ENCODE measurements around the gene RIC1. TPM values are rescaled to one million over a fixed set of nuclear protein-coding genes. Genes with fewer than 3 reads are reported as not detected.

Gene RIC1
- total RNA-seq, 1 experiment from 2014 or later = 11.4 TPM

- BruUV-seq (replicated peaks) = no TSS peak
- Mint-ChIP-seq H3K27ac (ENCODE audit: unreplicated experiment) (no peak overlapping the region), H3K4me3 (ENCODE audit: low read depth, unreplicated experiment) (no peak overlapping the region), H3K36me3 (ENCODE audit: insufficient read depth, unreplicated experiment) (no peaks in the 10 kb centered on the region), H3K9me3 (ENCODE audit: low read depth, unreplicated experiment) (no peaks in the 10 kb centered on the region), H3K27me3 (ENCODE audit: unreplicated experiment) (no peaks in the 10 kb centered on the region), H3K4me1 (ENCODE audit: low read depth, unreplicated experiment) (no peaks in the 10 kb centered on the region)
- CTCF ChIA-PET = no interaction called here
- DNase-seq = no peak
- intact Hi-C loops (cut with micrococcal nuclease; ENCODE audit: unreplicated experiment) = no loop called here
- TF ChIP-seq, protein P1, sequence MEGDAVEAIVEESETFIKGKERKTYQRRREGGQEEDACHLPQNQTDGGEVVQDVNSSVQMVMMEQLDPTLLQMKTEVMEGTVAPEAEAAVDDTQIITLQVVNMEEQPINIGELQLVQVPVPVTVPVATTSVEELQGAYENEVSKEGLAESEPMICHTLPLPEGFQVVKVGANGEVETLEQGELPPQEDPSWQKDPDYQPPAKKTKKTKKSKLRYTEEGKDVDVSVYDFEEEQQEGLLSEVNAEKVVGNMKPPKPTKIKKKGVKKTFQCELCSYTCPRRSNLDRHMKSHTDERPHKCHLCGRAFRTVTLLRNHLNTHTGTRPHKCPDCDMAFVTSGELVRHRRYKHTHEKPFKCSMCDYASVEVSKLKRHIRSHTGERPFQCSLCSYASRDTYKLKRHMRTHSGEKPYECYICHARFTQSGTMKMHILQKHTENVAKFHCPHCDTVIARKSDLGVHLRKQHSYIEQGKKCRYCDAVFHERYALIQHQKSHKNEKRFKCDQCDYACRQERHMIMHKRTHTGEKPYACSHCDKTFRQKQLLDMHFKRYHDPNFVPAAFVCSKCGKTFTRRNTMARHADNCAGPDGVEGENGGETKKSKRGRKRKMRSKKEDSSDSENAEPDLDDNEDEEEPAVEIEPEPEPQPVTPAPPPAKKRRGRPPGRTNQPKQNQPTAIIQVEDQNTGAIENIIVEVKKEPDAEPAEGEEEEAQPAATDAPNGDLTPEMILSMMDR (IDR thresholded peaks at IDR 0.05; ENCODE audit: unreplicated experiment) = no peak
Observed at GRCh38 chr9:5698004-5698403, 69.1 kb downstream of the RIC1 start.

DNA sequence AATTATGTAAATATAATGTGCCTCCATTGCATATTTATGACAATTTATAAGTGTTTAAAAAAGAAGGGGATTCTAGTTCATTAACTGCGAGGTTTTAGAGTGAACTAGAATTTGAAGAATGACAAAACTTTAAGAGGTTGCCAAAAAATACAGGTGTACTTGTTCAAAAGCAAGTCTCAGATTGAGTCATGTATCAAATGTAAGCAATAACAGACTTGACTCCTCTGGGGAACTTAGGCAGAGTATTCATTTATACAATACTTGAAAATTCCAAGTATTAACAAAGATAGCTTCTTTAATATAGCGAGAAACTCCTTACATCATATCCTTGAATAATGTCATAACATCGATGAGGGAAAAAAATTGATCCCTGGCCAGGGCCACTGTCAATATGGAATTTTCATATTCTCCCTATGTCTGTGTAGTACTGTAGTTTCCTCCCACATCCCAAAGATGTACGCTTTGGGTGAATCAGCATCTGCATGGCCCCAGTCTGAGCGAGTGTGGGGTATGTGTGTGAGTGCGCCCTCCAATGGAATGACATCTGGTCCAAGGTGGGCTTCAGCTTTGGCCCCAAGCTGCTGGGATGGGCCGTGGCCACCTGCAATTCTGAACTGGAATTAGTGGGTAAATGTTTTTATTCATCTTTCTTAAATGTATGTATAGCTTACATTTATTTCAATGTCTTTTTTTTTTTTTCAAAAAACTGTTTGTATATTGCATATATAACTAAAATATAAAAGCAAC lies 70.1 kb downstream of the RIC1 start:
- CTCF ChIA-PET = no interaction called here
- no peaks in the 10 kb centered on the region for H3K36me3 Mint-ChIP-seq (ENCODE audit: insufficient read depth, unreplicated experiment)
- no peaks in the 10 kb centered on the region for H3K4me1 Mint-ChIP-seq (ENCODE audit: low read depth, unreplicated experiment)
- no peaks in the 10 kb centered on the region for H3K27me3 Mint-ChIP-seq (ENCODE audit: unreplicated experiment)
- H3K27ac Mint-ChIP-seq (ENCODE audit: unreplicated experiment) = no peak overlapping the region
- TF ChIP-seq, protein P1 (IDR thresholded peaks at IDR 0.05; ENCODE audit: unreplicated experiment) = no peak
- no peaks in the 10 kb centered on the region for H3K9me3 Mint-ChIP-seq (ENCODE audit: low read depth, unreplicated experiment)
- no peak overlapping the region for H3K4me3 Mint-ChIP-seq (ENCODE audit: low read depth, unreplicated experiment)
- BruUV-seq (replicated peaks) = no TSS peak
- intact Hi-C loops (cut with micrococcal nuclease; ENCODE audit: unreplicated experiment) = no loop called here
- no peak for DNase-seq

DNA sequence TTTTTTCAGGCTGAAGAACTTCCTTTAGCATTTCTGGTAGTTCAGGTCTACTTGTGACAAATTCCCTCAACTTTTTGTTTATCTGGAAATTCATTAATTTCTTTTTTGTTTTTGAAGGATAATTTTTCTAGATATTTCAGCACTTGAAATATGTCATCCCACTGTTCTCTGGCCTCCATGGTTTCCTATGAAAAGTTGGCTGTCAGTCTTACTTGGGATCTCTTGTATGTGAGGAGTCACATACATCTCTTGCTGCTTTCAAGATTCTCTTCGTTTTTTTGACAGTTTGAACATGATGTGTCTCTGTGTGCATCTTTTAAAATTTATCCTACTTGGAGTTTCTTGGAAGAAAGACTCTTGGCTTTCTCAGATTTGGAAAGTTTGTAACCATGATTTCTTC lies 79.5 kb downstream of the RIC1 start:
- Mint-ChIP-seq H3K4me1 (ENCODE audit: low read depth, unreplicated experiment) (peaks cover 16% of the 10 kb centered on the region), H3K36me3 (ENCODE audit: insufficient read depth, unreplicated experiment) (no peaks in the 10 kb centered on the region), H3K9me3 (ENCODE audit: low read depth, unreplicated experiment) (no peaks in the 10 kb centered on the region), H3K27me3 (ENCODE audit: unreplicated experiment) (no peaks in the 10 kb centered on the region), H3K27ac (ENCODE audit: unreplicated experiment) (no peak overlapping the region), H3K4me3 (ENCODE audit: low read depth, unreplicated experiment) (no peak overlapping the region)
- CTCF ChIA-PET = no interaction called here
- intact Hi-C loops (cut with micrococcal nuclease; ENCODE audit: unreplicated experiment) = no loop called here
- no peak for DNase-seq
- TF ChIP-seq, protein P1 (IDR thresholded peaks at IDR 0.05; ENCODE audit: unreplicated experiment) = no peak
- BruUV-seq (replicated peaks) = no TSS peak

DNA sequence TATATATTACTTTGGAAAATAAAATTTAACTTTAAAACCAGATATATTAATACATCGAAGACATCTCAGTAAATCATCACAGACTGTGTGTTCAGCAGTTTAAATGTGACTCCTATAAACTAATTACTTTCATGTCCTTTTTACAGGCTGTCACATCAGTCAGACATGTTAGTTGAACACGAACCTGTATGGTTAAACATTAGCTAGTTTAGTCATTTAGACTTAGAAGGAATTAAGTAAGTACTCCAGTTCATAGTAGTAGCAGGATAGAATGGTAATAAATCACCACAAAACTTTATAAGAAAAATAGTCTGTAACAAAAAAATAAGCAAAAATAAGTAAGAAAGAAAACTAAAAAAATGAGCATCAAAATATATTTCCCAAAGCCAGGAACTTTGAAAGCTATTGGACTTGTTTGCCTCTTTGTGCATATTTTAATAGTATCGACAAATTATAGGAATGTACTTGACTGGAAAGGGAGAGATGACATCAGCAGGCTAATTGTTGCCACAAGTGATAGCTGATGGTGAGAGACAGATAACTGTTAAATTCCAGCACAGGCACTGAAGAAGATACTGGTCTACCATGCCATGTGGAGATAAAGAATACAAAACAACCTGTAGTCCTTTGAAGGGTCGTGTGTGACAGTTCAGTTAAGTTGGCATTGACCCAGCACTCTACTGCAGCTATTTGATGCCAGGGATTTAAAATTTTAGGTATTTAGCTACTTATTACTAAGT lies 83.9 kb downstream of the RIC1 start:
- Mint-ChIP-seq H3K4me1 (ENCODE audit: low read depth, unreplicated experiment) (peaks cover 16% of the 10 kb centered on the region), H3K36me3 (ENCODE audit: insufficient read depth, unreplicated experiment) (peaks cover 4% of the 10 kb centered on the region), H3K9me3 (ENCODE audit: low read depth, unreplicated experiment) (no peaks in the 10 kb centered on the region), H3K27ac (ENCODE audit: unreplicated experiment) (no peak overlapping the region), H3K27me3 (ENCODE audit: unreplicated experiment) (no peaks in the 10 kb centered on the region), H3K4me3 (ENCODE audit: low read depth, unreplicated experiment) (no peak overlapping the region)
- no TSS peak for BruUV-seq (replicated peaks)
- CTCF ChIA-PET = interaction anchor here (0.7 to 1.1 kb wide), 3 partner anchors 84 to 108 kb away, joined by 3 to 4 read pairs (median 4); partner anchors contain the start of gene RIC1
- intact Hi-C loops (cut with micrococcal nuclease; ENCODE audit: unreplicated experiment) = no loop called here
- TF ChIP-seq, protein P1 (IDR thresholded peaks at IDR 0.05; ENCODE audit: unreplicated experiment) = no peak
- no peak for DNase-seq
